Midbrain (tissue), 1 donor: Measurements from ENCODE around the gene SAA2.
"Not testable (repeated sequence)": the region's sequence is repeated elsewhere in the genome, so short reads cannot be mapped to it uniquely, and the experiment has no call there.

Experiments used
- DNase-seq: peaks from one replicate; lab custom pipeline; 2025; lab: John Stamatoyannopoulos, UW

SAA2 gene

DNA sequence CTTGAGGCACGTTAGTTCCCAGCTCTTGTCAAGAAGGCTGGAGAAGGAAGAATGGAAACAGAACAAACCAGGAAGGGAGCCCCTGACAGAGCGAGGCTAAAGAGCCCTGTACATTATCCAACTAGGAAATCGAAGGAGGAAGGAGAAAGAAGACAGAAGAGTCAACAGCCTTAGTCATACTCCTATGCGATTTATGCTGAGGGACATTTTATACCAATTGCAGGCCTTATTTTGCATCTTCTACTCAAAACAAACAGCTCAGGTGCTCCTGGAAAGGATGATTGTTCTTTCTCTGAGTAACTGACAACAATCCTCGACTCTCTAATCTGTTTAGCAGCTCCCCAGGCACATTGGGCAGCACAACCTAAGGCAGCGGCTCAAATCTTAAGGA lies 1.3 kb downstream of the SAA2 start:
- DNase-seq: not testable (repeated sequence)

DNA sequence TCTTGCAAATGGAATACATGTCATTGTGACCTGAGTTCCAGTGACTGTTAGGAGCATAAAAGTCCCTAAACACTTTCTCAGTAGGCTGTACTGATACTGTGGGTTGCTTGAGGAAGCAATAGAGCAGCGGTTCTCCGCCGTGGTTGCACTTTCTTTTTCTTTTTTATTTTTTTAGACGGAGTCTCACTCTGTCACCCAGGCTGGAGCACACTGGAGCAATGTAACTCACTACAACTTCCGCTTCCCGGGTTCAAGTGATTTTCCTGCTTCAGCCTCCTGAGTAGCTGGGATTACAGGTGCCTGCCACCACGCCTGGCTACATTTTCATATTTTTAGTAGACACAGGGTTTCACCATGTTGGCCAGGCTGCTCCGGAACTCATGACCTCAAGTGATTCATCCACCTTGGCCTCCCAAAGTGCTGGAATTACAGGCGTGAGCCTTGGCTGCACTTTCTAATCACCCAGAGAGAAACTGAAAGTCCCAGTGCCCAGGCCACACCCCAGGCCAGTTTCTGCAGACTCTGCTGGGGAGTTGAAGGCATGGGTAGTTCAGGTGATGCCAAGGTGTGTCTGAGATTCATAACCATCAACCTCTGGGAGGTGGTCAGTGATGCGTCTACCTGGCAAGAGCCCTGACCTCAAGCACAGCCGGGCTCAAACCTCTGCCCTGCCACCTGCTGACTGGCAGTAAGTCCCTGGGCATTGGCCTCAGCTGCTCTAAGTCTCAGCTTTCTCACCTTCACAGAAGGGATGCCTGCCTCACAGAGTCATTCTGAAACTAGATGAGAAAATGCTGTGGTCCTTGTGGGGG lies 1.9 kb downstream of the SAA2 start:
- DNase-seq: not testable (repeated sequence)

DNA sequence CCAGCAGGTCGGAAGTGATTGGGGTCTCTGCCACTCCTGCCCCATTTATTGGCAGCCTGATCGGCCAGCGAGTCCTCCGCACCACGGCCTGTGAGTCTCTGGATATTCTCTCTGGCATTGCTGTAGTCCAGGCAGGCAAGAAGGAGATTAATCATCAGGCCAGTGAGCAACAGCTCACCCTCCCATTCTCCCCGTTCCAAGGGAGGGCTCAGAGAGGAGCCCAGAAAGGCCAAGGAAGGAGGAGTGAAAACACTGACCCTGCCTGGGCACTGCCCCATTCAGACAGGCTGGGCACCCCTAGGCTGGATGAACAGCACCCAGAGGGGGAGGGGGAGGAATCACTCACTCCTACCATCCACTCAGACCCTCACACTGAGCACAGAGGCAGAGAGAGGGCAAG lies 3.1 kb downstream of the SAA2 start:
- DNase-seq: no peak

DNA sequence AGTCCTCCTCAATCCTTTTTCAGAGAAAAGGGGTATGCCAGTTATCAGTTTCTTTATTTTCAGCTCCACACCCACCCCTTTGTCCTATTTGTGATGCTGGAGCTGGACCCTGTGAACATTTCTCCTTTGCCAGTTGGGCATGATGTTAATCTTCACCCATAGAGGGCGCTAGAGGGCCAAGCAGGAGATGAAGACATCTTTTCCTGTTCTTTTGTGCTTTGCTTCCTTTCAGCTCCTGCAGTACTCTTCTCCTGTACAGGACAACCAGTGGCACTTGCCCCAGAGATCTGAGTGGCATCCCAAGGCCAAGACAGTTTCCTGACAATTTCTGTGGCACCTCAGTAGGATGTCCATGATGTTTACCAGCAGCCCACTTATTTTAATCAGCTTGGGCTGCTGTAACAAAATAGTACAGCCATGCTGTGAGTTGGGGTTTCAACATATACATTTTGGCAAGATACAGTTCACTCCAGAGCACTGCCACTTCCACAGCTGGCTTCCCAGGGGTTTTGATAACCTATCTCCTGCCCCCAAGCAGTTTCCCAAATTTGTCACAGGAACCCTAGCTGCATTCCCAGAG lies 4.6 kb downstream of the SAA2 start:
- DNase-seq: peak; percentile 23

DNA sequence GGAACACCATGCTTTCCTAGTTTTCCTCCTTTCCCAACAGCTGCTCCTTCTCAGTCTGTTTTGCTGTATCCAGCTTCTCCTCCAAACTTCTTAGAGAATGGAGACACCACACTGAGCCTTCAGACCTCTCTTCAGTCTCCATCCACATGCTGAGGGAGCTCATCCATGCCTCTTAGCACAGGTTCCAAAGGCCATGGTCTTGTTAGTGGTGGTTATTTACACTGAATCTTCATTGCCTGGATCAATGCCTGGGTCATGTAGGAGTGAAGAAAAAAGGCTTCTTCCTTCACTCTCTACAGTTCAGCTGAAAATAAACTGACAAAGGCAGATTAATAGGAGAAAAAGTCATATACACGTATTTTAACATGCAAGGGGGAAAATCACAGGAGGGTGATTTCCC lies 8.8 kb downstream of the SAA2 start:
- no peak for DNase-seq

DNA sequence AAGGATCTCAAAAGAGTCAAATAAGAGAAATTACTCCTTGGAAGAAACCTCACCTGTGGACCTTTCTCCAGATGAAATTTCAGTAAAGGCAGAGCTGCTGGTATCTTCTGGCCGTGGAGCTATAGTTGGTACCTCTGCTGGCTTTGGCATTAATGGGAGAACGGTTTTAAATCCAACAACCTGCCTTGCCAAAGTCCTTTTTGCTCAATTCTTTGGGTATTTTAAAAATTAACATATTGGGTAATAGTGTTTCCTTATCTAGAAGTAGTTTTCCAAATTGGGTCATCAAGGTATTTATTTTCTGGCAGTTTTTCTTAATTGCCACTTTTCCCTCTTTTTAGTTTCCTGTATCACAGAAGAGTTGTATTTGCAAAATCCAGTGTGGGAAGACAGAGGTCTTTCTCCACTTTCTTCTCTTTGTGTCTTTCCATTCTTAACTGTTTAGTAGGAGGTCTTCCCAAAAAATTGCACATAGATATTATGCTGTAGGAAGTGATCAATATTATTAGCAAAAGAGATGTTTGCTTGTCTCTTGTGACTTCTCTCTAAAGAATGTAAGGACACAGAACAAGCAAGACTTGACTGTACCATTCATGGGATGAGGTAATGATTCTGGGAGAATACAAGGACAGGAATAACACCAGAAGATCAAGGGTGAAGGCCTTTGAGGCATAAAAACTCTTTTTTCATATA lies 11.7 kb downstream of the SAA2 start, which contains the start of gene SAA4:
Gene SAA4 (minus strand): TSS at position 139 of the 693 bp plus-strand sequence. CDS start 876 bp downstream, outside the sequence.
- no peak for DNase-seq

DNA sequence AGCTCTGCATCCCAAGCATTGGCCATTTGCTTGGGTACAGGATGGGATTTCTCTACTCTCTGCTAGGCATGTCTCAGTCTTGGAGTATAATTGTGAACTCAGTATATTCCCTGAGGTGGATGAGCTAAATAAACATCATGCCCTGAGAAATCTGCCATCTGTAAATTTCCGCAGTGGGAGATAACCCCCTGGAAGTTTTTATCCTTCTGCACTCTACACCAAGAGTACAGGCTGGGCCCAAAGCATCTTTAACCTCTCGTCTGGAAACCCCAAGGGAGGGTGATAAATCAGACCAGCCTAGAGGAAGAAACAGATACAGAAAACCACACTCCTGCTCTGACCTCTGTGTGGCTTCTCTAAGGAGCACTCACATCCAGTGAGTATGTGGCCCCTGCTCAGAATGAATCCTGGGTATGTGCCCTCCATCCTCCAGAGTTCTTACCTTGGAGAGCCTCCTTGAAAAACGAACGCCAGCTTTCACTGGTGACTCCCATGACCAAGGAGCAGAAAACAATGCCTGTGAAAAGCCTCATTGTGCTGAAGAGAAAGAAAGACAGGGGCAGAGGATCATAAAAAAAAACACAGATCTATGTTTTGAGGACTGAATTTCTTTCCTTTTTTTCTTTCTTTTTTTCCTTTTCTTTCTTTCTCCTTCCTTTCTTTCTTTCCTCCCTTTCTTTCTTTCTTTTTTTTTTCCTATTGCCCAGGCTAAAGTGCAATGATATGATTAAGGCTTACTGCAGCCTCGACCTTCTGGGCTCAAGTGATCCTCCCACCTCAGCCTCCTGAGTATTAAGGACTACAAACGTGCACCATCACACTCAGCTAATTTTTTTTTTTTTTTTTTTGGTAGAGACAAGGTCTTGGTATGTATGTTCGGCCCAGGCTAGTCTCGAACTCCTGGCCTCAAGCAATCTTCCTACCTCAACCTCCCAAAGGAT lies 12.8 kb downstream of the SAA2 start:
- DNase-seq: no peak

DNA sequence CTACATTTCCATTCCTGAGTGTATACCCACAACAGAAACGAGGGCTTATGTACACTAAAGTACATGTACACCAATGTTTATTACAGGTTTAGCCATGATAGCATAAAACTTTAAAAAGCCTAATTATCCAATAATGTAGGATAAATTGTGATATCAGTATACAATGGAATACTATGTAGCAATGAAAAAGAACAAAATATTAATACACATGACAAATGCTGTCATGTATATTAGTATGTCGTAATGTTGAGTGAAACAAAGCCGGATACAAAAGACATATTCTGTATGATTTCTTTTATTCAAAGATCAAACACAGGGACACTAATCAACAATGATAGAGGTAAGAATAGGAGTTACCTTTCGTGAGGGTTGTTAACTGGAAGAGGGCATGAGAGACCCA lies 14.6 kb downstream of the SAA2 start:
- no peak for DNase-seq

DNA sequence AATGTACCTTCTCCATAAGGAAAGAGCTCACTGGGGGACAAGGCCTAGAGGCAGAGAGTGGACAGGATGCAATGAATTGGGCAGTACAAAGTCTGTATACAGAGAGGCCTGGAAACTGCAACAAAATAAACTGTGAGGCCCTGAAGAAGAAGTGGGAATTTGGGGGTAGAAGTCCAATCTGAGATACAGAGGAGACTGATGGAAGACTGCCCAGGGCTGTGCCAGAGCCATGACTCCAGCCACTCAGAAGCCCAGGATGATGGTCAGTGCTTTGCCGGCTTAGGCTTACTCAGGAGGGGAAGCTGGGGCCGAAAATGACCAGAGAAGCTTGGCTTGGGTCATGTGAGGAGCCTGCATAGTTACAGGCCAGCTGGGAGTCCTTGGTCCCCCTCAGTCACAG lies 17.6 kb downstream of the SAA2 start:
- no peak for DNase-seq

DNA sequence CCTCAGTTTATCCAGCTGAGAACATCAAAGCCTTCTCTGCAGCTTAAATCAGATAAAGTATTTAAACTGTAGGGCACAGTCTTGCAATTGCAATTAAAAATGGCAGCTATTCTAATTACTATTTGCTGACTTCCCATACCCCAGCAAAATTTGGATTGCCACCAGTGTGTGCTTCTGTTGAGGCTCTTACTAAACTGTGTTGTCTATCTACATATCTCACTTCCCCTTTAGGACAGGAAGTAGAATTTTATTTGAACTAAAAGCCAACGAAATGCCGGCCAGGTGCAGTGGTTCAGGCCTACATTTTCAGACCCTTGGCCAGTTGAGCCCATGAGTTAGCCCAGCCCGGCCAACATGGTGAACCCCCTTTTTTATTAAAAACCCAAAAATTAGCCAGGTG lies 19.0 kb downstream of the SAA2 start:
- no peak for DNase-seq

DNA sequence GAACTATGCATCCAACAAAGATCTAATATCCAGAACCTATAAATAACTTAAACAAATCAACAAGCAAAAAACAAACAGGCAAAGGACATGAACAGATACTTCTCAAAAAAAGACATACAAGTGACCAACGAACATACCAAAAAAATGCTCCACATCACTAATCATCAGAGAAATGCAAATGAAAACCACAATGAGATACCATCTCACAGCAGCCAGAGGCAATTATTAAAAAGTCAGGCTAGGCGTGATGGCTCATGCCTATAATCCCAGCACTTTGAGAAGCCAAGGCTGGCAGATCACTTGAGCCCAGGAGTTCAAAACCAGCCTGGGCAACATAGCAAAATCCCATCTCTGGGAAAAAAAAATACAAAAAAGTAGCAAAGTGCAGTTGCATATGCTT lies 22.6 kb downstream of the SAA2 start:
- no peak for DNase-seq

DNA sequence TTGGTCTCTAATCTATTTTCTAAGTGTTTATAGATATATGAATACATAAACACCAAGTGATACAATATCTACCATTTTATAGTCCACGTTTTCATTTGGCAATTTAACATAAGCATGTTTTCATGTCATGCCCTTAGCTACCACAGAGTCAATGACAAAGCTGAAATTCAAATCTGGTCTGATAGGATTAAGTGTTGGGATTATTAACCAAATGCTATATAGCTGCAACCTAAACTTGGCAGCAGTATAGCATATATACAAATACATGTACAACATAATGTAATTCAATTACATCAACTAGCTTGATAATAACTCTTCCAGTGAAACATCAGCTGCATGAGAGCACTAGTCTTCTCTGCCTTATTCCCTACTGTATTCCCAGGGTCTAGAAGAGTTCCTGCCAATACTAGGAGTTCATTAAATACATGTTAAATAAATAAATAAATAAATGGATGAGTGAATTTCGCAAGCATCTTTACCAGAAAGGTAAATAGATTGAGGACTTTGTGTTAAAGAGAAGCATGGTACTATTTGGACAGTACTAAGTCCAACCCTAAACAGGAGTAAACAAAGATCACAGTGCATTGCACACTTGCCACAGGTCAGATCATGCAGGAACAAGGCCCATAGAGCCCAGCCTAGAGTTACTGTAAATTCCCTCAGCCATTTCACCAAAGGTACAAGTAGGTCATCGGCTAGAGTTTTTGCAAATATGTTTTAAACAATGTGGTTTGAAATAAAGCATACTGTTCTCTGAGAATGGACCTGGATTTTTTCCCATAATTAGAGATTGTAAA lies 24.7 kb downstream of the SAA2 start:
- no peak for DNase-seq

DNA sequence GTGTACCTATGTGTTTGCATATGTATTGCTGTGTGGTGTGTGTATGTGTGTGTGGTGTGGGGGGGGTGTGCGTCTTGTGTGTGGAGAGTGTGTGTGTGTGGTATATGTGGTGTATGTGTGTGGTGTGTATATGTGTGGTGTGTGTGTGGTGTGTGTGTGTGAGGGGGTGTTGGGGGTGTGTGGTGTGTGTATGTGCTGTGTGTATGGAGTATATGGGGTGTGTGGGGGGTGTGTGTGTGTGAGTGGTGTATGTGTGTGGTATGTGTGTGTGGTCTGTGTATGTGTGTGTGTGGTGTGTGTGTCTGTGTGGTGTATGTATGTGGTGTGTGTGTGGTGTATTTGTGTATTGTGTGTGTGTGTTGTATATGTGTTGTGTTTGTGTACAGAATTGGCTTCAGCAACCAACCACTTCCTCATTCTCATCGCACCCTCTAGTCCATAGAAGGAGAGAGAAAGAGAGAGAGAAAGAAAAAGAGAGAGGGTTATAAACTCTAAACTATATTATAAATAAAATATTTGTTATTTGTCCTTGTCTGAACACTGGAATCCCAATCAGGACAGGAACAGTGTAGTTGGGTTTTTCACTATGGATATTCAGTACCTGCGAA lies 25.6 kb downstream of the SAA2 start:
- no peak for DNase-seq

DNA sequence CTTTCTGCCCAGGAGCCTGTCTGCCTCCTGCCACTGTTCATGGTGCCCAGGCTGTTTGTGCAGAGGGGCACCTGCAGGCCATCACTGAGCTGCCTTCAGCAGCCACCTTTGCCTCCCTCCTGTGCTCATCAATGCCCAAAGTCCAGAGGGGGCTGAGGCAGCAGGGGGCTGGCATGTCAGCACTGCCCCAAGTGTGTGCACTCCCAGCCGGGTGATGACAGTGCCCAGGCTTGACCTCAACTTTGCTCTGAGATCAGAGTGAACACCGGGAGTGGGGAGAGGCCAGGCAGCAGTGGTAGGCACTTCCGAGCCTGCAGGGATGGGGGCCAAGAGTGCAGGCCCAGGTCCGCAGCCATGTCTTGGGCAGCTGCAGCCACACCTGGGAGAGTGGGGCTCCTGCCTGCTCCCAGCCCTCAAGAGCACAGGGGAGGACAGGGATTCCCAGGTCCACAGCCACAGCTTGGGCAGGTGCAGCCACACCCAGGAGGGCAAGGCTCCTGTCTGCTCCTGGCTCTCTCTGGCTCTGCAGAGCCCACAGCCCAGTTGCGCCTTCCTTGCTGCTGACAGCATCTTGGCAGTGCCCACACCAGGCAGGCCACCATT lies 27.1 kb downstream of the SAA2 start:
- no peak for DNase-seq

DNA sequence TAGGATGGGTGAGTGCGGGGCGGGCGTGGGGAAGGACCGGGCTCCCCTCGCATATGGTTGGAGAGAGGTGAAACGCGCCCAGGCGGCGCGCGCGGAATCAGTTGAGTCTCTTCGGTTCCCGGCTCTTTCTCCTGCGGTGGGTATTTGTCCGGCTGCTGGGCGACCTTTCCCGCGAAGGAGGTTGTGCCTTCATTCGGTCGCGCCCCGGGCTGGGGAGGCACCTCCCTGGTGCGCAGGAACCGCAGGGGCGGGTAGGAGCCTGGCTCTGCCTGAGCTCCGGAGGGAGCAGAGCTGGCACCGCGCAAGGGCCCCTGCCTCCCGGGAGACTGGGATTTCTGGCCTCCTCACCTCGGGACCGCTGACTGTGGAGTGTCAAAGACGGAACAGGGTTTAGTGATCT lies 39.4 kb downstream of the SAA2 start:
- DNase-seq: no peak

DNA sequence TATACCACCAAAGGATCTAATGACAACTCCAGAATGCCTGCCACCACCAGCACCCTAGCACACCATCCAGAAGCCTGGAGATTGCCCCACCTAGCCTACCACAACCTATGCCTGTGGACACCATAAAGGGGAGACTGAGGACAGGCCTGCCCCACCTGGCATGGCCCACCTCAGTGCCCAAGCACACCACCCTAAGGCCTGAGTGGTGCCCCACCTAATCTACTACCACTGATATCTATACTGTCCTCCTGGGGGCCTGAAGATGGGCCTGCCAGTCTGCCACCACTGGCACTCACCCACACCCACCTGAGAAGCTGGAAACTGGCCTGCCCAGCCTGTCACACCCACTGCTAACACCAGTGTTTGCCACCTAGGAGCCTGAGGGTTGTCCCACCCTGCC lies 43.7 kb downstream of the SAA2 start:
- no peak for DNase-seq

DNA sequence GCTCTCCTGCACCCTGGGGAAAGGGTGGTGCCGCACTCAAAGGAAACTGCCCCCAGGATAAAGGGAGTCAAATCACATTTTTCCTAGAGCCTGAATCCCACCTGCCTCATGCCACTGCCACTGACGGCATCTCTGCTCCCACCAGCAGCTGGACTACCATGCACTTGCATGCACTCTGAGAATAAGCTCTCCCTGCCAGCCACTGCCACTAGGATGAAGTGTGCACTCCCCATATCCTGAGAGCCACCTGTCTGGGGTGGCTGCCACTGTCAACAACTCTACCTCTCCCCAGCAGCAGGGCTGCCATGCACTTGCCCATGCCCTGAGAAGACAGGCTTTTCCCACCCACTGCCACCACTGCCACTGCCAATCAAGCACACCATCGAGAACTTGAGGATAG lies 44.2 kb downstream of the SAA2 start:
- no peak for DNase-seq

DNA sequence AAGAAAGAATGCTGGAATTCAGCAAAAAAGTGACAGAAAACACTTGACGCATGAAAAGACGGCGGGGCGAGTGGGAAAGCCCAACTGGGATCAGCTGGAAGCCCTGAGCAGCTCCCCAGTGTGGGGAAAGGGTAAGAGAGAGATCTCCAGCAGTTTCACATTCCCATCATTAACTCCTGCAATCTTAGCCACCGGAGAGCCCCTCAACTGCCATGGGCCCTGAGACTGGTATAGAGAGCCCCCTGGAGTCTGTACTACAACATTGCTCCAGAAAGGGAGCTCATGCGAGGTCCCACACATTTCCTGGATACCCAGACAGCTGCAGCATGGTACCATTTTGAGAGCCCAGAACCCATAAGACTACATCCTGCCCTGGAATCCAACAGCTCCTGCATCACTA lies 44.7 kb downstream of the SAA2 start:
- DNase-seq: no peak

DNA sequence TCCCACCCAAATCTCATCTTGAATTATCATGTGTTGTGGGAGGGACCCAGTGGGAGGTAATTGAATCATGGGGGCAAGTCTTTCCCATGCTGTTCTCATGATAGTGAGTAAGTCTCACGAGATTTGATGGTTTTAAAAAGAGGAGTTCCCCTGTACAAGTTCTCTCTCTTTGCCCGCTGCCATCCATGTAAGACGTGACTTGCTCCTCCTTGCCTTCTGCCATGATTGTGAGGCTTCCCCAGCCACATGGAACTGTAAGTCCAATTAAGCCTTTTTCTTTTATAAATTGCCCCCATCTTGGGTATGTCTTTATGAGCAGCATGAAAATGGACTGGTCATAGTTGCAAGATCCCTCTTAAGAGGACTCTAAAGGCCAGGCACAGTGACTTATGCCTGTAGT lies 50.7 kb downstream of the SAA2 start:
- not testable (repeated sequence) for DNase-seq

DNA sequence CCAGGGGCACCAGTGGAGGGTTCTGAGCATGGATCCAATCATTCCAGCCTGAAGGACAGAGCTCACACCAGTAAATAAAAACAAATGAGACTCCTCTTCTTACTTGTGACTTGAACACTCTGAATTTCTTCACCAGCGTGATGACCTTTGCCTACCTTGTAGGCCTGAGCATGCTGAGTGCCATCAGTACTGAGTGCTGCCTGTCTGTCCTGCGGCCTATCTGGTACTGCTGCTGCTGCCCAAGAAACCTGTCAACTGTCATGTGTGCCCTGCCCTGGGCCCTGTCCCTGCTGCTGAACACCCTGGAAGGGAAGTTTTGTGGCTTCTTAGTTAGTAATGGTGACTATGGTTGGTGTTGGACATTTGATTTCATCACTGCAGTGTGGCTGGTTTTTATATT lies 51.9 kb downstream of the SAA2 start:
- DNase-seq: no peak
